Renal cortical epithelial cell (primary cell): ENCODE measurements around the gene PPARG. TPM values are rescaled to one million over a fixed set of nuclear protein-coding genes. Genes with fewer than 3 reads are reported as not detected.
"Not testable (repeated sequence)": the region's sequence is repeated elsewhere in the genome, so short reads cannot be mapped to it uniquely, and the experiment has no call there.

Source experiments
- DNase-seq: peaks from one replicate; pipeline ENCODE4 v3.0.0-alpha.2; 2011; ENCODE audit warnings: low read depth
- total RNA-seq: library from RNA; depleted of rRNA; stranded (reverse); fragments of >200 nt; gene quantifications from 2 replicates; pipeline ENCODE4 v1.2.3, GENCODE V29; 2014

Gene PPARG
- total RNA-seq: 11.1 and 11.3 TPM in 2 replicates

DNA sequence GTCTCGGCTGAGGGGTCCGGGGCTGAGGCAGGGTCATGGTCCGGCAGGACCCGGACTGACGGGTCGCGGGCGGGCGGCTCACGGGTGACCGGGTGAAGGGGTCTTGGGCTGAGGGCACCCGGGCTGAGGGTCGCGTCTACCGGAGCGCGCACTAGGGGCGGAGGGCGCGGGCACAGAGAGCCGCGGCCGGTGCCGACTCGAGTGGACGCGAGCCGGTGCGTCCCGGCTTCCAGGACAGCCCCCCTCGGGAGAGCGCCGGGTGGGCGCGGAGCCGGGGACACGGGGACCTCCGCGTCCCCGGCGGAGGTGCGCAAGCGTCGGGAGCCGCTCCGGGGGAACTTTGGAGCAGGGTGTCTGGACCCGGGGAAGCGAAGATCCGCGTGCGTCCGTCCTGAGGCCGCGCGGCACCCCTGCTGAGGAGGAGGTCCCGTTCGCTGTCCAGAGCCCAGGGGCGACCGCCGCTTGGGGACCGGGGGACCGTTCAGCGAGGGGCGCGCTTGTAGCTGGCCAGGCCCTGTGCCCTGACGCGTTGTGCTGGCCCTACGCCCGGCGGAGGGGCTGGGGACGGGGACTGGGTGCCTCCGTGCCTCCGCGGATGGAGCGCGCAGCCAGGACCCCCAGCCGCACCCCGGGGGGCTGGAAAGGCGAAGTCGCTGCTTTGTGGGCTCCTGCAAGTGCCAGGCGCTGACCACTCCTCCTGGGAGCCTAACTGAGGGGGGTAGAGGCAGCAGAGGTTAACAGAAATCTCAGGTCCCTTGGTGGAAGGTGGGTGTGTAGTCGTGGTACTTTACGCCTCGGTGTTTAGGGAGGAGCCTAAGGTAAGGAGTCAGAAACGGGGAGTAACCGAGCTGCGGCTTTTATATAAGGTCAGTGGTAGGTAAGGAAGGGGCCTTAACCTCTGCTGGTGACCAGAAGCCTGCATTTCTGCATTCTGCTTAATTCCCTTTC, at the start of gene PPARG:
Gene PPARG (plus strand): TSS at position 889 of the 948 bp plus-strand sequence. CDS start 90,642 bp downstream, outside the sequence.
- DNase-seq: peak; percentile 54

DNA sequence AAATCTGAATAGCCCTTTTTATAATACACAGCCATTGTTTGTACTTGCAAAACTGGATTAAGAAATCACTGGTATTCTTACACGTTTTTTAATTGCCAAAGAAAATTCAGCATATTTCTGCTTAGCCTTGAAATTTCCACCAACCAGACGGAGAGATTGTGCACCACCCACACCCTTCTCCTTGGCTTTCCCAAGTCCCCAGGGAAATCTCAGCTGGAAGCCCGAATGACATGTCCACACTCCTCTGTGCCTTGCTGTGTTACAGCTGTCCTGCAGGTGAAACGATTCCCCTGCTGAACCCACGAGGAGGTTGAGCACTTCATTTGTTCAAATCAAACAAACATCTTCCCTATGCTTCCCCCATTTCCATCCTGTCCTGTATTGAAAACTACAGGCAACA, 49.6 kb upstream of the PPARG start:
- no peak for DNase-seq

DNA sequence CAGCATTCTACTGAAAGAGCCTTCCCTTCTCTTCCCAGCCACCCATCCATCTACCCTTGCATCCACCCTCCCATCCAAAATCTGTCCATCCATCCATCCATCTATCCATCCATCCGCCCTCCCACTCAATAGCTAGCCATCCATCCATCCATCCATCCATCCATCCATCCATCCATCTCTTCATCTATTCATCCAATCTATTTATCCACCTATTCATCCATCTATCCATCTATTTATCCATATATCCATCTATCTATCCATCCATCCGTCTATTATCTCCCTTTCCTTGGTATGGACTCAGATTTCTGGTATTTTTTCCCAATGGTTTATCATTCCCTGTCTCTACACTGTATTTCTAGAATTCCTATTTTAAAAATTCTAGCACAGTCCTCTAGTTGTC, 46.1 kb upstream of the PPARG start:
- DNase-seq: no peak

DNA sequence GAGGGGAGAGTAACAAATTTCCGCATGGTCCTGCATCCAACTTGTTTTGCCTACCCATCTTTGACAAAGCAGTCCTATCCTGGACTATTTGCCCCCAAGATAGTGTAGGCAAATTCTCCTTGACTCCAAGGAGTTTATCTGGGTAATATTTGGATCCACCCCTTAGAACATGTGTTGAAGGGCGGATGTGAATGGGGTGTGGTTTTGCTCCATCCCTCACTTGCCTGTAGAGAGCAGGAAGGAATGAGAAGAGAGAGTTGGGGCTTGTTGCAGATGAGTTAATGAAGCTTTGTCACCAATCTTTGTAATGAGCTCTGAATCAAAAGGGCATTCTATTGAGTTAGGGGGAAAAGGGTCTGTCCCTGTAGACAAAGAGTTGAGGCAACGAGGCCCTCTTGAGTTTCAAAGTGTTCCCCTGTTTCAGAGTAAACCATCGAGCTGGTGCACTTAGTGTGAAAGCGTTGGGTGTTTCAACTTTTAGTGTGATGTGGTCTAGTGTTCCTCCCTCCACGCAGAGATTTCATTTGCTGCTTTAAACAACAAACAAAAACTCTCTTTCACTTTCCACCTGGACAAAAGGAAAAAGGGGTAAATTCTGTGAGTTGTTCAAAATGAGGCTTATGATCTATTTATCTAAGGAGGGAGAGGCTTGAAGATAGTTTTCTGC, 42.2 kb upstream of the PPARG start:
- DNase-seq: no peak

DNA sequence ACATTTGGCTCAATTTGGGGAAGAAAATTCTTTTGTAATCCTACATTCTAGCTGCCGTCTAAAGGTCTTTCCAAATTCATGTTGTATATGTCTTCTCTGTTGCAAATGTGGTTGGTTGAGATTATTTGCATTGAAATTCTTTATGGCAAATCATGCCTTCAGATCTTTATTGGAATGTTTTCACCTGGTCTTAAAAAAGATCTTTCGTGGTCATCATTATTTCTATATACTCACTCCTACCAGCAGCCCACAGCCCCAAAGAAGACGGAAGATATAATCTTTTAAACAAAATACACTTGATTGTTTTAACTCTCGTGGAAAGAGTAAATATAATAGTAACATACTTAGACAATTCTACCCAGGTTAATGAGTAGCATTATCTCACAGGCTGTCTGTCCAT, 41.5 kb upstream of the PPARG start:
- no peak for DNase-seq

DNA sequence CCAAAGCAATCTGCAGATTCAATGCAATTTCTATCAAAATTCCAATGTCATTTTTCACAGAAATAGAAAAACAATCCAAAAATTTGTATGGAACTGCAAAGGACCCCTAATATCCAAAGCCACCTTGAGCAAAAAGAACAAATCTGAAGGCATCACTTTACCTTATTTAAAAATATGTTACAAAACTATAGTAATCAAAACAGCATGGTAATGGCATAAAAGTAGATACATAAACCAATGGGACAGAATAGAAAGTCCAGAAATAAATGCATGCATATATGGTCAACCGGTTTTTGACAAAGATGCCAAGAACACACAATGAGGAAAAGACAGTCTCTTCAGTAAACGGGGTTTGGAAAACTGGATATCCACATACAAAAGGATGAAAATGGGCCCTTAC, 39.4 kb upstream of the PPARG start:
- no peak for DNase-seq

DNA sequence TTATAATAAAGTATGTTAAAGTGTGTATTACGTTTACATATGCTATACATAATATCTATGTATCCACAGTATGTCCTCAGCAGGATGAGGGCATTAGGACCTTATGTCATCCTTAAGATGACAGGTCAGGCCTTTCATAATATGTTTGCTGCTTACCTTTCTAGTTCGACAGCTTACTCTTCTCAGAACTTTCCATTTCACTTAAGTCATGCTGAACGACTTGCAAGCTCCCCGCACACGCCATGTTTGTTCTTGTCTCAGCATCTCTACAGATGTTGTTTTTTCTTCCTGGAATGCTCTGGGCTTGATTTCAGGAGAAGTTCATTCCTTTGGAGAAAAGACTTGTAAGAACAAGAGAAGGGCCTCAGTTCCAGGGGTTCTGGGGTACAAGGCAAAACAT, 36.0 kb upstream of the PPARG start:
- no peak for DNase-seq

DNA sequence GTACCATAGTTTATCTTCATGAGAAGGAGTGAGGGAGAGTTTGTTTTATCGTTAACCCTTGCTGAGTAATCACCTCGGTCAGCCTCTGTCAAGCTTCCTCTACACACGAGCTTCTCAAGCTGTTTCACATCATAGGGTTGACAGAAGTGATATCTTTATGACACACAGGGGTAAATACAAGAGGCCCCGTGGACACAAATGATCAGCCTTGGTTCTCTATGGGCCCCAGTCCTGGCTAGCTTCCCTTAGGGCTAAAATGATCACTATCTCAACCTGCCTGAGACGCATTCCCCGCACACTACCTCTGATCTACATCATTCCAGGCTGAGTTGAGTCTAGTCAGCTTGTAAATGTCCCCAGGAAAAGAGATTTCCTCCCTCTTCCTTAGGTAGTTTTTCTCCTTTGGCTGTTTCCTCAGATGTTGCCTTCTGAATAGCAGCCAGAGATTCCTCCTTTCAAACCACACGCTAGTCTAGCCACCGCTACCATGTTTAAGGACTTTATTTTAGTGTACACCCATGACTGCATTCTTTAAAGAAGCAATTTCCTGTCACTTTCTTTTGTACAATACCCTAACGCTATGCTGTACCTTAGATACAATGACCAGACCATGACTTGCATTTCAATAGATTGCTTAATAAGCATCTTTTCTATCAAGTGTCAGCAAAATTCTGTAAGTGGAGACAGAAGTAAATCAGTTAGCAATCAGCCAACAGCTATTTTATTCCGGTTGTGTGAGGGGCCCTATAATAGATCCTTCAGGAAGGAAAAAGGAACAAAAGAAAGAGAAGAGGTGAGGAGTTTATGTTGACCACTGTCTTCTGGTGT, 35.1 kb upstream of the PPARG start:
- no peak for DNase-seq

DNA sequence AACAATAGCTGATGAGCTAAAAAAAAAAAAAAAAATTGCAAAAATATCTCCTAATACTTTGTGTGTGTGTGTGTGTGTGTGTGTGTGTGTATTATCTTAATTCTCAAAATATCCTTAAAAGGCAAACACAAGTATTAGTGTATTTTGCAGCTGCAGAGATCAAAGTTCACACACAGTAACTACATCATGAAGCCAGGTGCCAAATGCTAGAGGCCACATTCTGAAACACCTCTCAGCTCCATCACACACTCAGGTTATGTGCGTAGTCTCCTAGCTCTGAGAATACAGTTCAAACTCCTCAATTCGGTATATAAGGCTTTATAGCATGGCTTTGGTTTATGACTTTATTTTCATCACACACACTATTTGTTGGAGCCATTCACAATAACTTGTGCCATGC, 33.5 kb upstream of the PPARG start:
- no peak for DNase-seq

DNA sequence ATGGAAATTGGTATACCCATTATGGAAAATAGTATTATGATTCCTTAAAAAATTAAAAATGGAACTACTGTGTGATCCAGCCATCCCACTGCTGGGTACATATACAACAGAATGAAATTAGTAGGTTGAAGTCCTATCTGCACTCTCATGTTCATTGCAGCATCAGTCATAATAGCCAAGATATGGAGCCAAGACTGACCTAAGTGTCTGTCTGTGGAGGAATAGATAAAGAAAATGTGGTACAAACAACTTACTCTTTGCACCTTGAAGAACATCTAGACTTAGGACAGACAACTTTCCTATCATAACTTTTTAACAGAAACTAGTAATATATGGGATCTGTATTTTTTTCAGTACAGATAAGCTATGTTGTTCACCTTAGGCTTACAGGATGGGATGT, 30.0 kb upstream of the PPARG start:
- no peak for DNase-seq

DNA sequence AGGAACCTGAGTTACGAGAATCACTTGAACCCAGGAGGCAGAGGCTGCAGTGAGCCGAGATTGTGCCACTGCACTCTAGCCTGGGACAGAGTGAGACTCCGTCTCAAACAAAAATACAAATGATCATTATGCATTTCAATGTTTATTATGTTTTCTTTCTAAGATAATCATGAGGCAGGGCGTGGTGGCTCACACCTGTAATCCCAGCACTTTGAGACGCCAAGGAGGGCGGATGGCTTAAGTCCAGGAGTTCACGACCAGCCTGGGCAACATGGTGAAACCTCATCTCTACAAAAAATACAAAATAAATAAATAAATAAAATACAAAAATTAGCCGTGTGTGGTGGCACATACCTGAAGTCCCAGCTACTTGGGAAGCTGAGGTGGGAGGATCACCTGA, 26.7 kb upstream of the PPARG start:
- DNase-seq: not testable (repeated sequence)

DNA sequence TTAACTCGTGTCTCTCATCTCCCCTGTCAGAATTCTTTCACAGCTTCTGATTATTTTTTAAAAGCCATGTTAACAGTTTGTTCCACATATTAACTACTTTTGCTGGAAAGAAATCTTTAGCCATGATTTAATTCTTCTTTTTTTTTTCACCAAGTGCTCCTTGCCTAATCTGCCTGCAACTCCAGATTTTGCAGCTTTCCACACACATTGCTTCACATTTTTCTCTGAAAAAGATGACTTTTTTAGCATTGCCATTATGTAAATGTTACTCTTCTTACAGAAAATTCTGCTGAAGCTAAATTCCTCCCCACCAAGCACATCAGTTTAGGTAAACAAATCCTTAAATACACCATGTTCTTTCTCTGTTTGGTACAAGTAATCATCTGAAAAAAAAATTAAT, 23.4 kb upstream of the PPARG start:
- DNase-seq: no peak

DNA sequence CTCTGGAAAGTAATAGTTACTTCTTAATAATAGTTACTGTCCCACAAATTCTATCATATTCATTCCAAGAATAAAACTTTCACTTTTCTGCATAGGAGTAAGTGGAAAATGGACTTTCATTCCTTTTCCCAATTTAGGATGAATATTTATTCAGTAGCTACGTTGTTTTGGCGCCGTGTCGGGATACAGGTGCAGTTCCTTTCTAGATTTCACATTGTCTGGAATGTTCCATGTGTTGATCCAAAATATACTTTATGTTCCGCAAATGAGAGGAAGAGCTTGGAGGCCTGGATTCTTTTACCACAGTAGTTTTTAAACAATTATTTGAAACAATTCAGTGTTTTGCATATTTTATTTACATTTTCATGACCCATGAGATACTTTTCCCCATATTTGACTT, 22.8 kb upstream of the PPARG start:
- DNase-seq: no peak

DNA sequence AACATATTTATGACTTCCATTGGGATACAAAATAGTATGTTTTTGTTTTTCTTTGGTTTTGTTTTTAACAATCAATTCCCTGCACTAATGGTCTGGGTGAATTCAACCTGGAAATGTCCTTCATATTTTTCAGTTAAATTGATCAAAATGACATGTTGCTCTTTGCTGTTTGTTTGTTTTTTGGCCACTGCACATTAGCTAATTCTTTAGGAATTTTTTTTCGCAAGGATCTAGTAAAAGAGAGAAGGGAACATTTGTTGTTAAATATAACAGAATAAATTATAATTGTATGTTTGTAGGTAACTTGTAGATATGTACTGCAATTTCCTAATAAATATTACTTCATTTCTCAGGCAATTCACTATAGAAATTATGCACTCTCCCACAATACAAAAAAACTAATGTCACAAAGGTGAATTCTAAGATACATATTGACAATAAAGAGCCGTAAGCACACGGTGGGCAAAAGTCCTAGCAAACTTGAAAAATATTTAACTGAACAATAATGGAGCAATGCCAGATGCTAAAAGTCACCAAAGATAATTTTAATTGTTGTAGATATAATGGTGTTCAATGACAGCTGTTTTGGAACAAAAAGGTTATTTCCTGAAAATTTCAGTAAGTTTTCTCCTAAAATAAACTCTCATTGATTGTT, 21.4 kb upstream of the PPARG start:
- DNase-seq: no peak

DNA sequence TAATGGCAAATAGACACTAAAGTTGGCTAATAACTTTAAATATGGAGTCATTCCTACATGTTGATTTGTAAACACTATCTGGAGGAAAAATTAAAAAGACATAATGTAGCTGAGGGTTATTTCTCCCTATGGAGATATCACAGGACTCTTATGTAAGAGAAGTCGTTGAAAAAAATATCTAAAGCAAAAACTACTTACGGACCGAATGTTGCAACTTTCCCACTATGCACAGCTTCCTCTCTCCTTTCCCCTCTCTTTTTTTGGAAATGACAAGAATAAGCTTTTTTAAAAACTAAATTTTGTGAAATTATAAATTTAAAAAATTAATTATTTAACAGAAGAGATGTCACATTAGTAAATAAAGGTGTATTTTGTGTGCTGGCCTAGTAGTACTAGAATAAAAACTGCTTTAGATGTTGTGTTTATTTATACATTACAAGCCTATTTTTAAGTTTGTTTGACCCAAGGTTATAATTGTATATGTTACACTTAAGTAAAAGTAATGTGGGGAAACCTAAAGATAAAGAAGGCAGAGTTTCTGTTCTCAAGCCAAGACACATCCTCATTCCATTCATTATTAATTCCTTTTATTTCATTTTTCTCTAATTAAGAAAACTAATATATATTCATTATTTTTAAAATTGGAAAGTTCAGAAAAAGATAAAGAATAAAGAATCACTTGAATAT, 20.7 kb upstream of the PPARG start:
- no peak for DNase-seq

DNA sequence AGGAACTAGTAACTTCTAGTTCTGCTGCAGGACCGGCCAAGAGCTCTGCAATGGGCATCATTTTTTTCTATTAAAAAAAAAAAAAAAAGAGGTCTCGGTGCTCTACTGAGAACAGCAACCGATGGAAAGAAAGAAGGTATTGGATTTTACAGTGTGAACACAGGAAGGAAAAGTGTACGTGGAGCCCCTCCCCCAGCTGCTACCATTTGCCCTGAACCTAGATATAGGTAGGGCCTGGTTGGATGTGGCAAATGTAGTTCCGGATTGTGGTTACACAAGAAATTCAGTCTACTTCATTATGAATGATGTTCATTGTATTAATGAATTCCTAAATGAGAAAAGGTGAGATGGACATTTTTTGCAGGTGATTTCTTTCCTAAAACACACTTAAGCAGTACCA, 17.9 kb upstream of the PPARG start:
- no peak for DNase-seq

DNA sequence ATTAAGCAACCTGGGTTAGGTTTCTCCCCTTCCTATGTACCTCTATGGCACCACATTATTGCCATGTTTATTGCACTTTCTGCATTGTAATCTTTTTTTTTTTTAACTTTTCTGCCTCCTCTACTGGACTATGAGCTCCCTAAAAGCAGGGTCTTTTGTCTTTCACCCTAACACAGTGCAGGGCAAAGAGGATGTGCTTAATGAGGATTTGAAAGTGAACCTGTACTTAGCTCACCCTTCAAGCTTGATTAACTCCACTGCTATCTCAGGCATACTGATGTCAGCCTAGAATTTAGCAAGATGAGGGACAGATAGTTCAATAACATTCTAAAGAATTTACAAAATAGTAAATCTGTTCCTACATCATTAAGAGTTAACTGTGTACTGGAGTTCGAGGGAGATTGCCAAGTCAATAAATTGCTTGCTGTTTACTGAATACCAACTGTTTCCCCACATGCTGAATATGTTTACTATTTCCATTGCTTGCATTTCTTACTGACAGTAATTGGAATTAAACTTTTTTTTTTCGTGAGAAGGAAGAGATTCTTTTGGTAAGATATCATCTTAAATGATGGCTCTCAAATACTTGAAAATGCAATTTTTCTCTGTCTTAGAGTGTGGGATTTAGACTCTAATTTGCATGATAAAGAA, 15.7 kb upstream of the PPARG start:
- DNase-seq: no peak

DNA sequence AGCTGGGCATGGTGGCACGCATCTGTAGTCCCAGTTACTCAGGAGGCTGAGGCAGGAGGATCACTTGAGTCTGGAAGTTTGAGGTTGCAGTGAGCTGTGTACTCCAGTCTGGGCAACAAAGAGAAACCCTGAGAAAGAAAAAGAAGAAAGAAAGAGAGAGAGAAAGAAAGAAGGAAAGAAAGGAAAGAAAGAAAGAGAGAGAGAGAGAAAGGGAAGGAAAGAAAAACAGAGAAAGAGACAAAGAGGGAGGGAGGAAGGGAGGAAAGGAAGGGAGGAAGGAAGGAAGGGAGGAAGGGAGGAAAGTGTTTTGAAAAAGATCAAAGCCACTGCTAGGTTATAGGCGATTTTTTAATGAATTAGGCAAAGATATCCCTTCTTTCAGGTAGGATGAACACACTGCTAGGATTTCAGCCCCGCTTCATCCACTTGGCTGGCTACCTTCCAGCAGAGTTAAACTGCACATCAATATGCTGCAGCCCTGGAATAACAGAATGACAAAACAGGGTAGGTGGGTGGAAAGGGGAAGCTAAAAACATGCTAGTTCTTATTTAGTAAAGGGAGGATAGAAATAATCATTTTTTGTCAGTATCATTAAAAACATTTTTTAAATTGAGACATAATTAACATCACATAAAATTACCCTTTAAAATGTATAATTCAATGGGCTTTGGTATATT, 12.8 kb upstream of the PPARG start:
- DNase-seq: no peak

DNA sequence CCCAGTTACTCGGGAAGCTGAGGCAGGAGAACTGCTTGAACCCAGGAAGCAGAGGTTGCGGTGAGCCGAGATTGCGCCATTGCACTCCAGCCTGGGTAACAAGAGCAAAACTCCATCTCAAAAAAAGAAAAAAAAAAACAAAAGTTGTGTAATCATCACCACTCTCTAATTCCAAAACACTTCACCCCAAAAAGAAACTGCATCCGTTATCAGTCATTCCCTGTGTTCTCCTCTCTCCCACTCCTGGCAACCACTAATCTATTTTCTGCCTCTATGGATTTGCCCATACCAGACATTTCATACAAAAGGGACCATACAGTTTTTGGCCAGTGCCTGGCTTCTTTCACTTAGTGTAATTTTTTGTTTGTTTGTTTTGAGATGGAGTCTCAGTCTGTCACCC, 12.0 kb upstream of the PPARG start:
- DNase-seq: not testable (repeated sequence)

DNA sequence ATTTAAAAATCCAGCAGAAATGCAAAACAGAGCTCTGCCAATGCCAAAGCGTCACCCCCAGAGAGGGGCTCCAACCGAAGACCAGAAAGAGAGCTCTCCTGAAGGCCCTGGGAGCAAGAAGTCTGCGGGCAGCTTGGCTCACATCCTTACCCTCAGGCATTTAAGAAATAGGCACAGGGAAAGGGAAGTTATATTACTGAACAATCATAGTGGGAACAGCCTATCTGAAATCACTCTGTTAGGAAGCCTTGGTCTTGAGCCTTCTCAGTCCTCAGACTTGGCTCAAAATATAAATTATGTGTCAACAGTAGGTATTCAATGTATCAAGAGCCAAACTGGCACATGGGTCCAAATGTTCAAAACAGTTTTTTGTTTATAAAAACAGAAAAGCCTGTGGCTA, 10.3 kb upstream of the PPARG start:
- DNase-seq: no peak
